GM13976 (cell line): ENCODE data around the gene RSPO1.

Experiments
- DNase-seq: peaks from one replicate; pipeline ENCODE4 v3.0.0; 2012; ENCODE audit warnings: low spot score
- in situ Hi-C: fragments of 300-500 bp; cut with MboI; formaldehyde crosslinking; loops from one replicate; pipeline ENCODE4 v1.12.0; 2022; ENCODE audit warnings: low sequenced_read_pairs, mixed read lengths, inconsistent platforms; ENCODE audit not compliant: unreplicated experiment
- TF ChIP-seq, protein P1 (sequence below): IDR thresholded peaks from 2 replicates; pipeline ENCODE4 v1.5.1; 2012; ENCODE audit warnings: borderline replicate concordance, mild to moderate bottlenecking; ENCODE audit not compliant: insufficient read depth; ENCODE audit errors: extremely low read depth, missing control alignments, control extremely low read depth

The RSPO1 gene

DNA sequence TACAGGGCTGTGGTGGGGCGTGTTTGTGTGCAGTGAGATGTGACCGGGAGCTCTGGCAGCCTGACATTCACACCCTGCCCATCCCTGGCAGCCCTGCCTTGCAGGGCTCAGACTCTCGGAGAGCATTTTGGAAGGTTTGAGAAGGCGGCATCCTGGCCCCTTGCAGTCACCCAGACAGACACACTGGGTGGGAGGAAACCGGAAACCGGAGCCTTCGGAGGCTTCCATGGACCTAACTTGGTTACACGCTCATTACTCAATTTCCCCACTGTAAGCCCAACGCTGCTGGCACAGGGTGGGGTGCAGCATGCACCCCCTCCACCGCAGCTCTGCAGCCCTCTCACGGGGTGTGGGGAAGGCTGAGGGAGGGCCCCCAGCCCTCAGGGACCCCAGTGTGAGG, 22.2 kb upstream of the RSPO1 start:
- TF ChIP-seq, protein P1, sequence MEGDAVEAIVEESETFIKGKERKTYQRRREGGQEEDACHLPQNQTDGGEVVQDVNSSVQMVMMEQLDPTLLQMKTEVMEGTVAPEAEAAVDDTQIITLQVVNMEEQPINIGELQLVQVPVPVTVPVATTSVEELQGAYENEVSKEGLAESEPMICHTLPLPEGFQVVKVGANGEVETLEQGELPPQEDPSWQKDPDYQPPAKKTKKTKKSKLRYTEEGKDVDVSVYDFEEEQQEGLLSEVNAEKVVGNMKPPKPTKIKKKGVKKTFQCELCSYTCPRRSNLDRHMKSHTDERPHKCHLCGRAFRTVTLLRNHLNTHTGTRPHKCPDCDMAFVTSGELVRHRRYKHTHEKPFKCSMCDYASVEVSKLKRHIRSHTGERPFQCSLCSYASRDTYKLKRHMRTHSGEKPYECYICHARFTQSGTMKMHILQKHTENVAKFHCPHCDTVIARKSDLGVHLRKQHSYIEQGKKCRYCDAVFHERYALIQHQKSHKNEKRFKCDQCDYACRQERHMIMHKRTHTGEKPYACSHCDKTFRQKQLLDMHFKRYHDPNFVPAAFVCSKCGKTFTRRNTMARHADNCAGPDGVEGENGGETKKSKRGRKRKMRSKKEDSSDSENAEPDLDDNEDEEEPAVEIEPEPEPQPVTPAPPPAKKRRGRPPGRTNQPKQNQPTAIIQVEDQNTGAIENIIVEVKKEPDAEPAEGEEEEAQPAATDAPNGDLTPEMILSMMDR, result no peak
- DNase-seq, result no peak
- in situ Hi-C loops, result no loop called here

DNA sequence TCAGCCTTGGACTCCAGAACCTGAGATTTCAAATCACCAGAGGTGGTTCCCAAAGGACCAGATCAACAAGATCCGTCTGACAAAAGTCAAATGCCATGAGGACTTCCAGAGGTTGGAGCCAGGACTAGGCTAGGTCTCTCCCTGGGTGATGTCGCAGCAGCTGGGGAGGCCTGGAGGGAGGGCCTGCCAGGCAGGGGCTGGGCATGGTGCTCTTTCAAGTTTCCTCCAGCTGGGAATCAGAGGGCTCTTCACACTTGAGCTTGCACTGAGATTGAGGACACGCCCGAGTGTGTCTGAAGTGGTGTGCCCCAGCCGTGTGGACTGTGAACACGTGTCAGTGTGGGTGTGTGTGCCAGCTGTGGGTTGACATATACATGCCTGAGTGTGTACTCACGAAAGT, 21.3 kb upstream of the RSPO1 start:
- no peak for DNase-seq
- TF ChIP-seq, protein P1, result no peak
- in situ Hi-C loops, result no loop called here

DNA sequence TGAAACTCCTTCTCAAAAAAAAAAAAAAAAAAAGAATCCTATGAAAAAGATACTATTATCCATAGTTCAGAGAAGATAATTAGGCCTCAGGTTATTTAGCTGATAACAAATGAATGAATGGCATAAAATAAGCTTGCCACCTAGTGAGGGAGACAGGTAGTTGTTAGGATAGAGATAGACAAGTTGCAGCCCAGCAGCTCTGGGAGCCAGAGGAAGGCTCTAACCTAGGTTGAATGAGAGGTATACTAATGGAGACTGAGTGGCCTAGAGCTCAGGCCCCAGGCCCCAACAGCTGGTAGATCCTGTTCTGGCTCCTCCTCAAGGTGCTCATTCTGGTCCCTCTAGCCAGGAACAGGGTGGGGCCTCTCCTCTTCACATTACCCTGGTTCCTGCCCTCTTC, 20.6 kb upstream of the RSPO1 start:
- TF ChIP-seq, protein P1, result no peak
- in situ Hi-C loops, result no loop called here
- DNase-seq, result no peak

DNA sequence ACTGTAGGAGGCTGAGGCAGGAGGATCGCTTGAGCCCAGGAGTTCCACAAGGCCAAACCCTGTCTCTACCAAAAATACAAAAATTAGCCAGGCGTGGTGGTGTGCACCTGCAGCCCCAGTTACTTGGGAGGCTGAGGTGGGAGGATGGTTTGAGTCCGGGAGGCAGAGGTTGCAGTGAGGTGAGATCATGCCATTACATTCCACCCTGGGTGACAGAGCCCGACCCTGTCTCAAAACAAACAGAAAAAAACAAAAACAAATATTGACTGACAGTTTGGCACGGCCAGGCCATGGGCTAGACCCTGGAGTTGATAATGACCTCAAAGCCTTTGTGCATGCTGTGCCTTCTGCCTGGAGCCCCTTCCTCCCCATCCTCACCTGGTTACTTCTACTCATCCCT, 19.2 kb upstream of the RSPO1 start:
- in situ Hi-C loops, result no loop called here
- DNase-seq, result no peak
- TF ChIP-seq, protein P1, result no peak

DNA sequence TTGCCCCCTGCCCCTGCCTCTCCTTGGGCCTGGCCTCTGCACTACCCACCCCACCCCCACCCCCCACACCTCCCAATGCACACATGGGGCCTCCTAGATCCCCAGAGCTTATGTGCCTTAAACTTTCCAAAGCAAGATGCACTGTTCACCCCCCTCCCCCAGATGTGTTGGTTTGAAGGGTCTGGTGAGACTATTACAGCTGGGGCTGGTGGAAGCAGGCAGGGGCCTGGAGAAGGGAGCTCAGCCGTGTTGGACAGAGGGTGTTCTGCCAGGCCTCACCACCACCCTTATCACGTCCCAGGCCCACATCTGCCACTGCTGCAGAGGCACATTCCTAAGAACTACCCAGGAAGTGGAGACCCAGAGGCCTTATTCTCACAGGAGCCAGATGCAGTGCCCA, 18.3 kb upstream of the RSPO1 start:
- no peak for DNase-seq
- in situ Hi-C loops, result no loop called here

DNA sequence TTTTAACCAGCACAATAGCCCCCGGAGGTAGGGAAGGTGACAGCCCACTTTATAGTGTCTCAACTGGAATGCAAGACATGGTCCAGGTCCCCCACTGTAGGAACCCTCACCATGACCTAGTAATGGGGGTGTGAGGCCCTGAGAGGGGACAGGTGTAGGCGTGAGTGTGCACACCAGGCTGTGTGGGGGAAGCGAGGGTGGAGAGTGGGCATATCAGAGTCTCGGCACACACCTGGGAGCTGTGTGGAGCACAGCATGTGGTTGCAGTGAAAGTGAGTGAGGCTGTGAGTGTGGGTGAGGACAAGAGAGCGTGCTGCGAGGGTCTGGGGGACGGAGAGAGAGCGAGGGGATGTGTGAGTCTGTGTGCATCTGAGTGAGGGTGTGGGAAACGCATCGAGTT, 17.1 kb upstream of the RSPO1 start:
- no peak for DNase-seq
- TF ChIP-seq, protein P1, result no peak
- in situ Hi-C loops, result no loop called here

More for the DNA sequence above, 18.3 kb upstream of the RSPO1 start:
- TF ChIP-seq, protein P1, result no peak

DNA sequence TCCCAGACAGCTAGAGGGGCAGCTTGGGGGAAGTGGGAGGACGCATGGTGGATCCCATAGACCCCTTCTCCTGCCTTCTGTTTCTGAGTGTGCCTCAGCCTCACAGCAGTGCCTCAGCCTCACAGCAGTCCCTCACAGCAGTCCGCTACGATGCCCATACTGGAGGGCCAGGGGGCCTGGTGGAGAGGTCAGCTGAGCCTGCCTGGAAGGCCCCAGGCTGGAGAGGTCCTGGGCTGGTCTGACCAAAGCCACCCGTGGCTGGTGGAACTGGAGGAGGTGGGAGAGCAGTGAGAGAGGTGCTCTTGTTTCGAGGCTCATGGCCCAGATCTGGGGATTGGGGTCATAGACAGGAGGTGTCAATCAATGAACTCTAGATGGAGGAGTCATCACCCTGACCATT, 16.0 kb upstream of the RSPO1 start:
- DNase-seq, result no peak
- TF ChIP-seq, protein P1, result no peak
- in situ Hi-C loops, result no loop called here
